ENCODE results near the gene TRMU. TPM values are rescaled to one million over a fixed set of nuclear protein-coding genes. Genes with fewer than 3 reads are reported as not detected.

TRMU gene
- total and polyA plus RNA-seq, 2 of the 8 experiments (the other 6 are each of a cell fraction or from before 2014, with no cell fraction given), result 43.4 to 70.6 TPM

GRCh38 chr22:46308283-46308988 is 27.1 kb upstream of the TRMU start (continued):
- TF ChIP-seq CHD7 (IDR thresholded peaks at IDR 0.05; ENCODE audit: insufficient replicate concordance, low read length), result no peak
- no peak for TF ChIP-seq RNF2 (IDR thresholded peaks at IDR 0.05; ENCODE audit: borderline replicate concordance, low read depth, low read length, missing control alignments, poor library complexity, severe bottlenecking)
- no peak for TF ChIP-seq GTF2F1 (IDR thresholded peaks at IDR 0.05; ENCODE audit: borderline replicate concordance, low read depth, low read length)
- TF ChIP-seq SUZ12 (IDR thresholded peaks at IDR 0.05; ENCODE audit: low read length), result no peak
- TF ChIP-seq CBX5 (IDR thresholded peaks at IDR 0.05; ENCODE audit: low read depth, low read length), result no peak
- no peak for TF ChIP-seq CHD2 (IDR thresholded peaks at IDR 0.05; ENCODE audit: low read length)
- no peak for TF ChIP-seq TEAD4 (IDR thresholded peaks at IDR 0.05; ENCODE audit: low read depth, low read length)
- TF ChIP-seq JUN (IDR thresholded peaks at IDR 0.05; ENCODE audit: low read depth, low read length), result no peak
- no peak for TF ChIP-seq ASH2L (IDR thresholded peaks at IDR 0.05; ENCODE audit: low read length)
- TF ChIP-seq RXRA (IDR thresholded peaks at IDR 0.05; ENCODE audit: insufficient read depth, low read depth, low read length), result no peak
- TF ChIP-seq SRF (IDR thresholded peaks at IDR 0.05; ENCODE audit: low read depth, low read length), result no peak
